Parathyroid adenoma (tissue), 2 donors: ENCODE measurements around the gene C8G.

Source experiments
- H2AFZ ChIP-seq: fragments of 300-600 bp; sonication (generic); one replicate; pipeline ENCODE4 v1.7.0; 2017; ENCODE audit warnings: antibody characterized with exemption, mild to moderate bottlenecking
- H3K27ac ChIP-seq: fragments of 300-600 bp; sonication (generic); one replicate; pipeline ENCODE4 v1.7.0; 2017
- H3K27me3 ChIP-seq: fragments of 300-600 bp; sonication (generic); one replicate; pipeline ENCODE4 v1.7.0; 2017; ENCODE audit warnings: low read length; ENCODE audit not compliant: control insufficient read depth, insufficient read depth
- H3K36me3 ChIP-seq: fragments of 300-600 bp; sonication (generic); one replicate; pipeline ENCODE4 v1.7.0; 2017; ENCODE audit warnings: low read length; ENCODE audit not compliant: control insufficient read depth, insufficient read depth
- H3K4me1 ChIP-seq: fragments of 300-600 bp; sonication (generic); one replicate; pipeline ENCODE4 v1.7.0; 2017; ENCODE audit warnings: control low read depth
- H3K4me2 ChIP-seq: fragments of 300-600 bp; sonication (generic); one replicate; pipeline ENCODE4 v1.7.0; 2017; ENCODE audit warnings: low read length
- H3K4me3 ChIP-seq: fragments of 300-600 bp; sonication (generic); one replicate; pipeline ENCODE4 v1.7.0; 2017; ENCODE audit warnings: low read depth, low read length
- H3K79me2 ChIP-seq: fragments of 300-600 bp; sonication (generic); one replicate; pipeline ENCODE4 v1.7.0; 2017; ENCODE audit warnings: control low read depth
- H3K9ac ChIP-seq: fragments of 300-600 bp; sonication (generic); one replicate; pipeline ENCODE4 v1.7.0; 2017; ENCODE audit warnings: mild to moderate bottlenecking
- H3K9me3 ChIP-seq: fragments of 300-600 bp; sonication (generic); one replicate; pipeline ENCODE4 v1.7.0; 2017; ENCODE audit warnings: low read length; ENCODE audit not compliant: control insufficient read depth
- TF ChIP-seq, protein P1 (sequence below): fragments of 300-600 bp; sonication (generic); IDR thresholded peaks from one replicate; pipeline ENCODE4 v1.7.0; 2017; ENCODE audit warnings: antibody characterized with exemption, mild to moderate bottlenecking
- donor health status: primary hyperparathyroidism.

The C8G gene

DNA sequence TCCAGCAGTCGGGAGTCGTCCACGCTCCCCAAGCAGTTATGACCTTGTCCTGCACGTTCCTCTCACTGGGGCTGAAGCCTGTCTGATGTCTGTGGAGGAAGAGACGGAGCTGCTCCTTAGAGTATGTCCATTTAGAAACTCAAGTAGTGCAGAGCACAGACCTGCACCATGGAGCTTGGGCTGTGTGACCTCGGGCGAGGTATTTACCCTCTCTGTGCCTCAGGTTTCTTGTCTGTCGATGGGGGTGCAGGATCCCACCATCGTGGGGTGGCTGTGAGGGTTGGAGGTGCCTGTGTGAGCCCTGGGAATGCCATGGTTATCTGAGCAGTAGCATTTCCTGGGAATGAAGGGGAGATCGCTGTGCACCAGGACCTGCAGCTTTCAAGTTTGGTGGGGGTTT is 44.5 kb upstream of the C8G start:
- TF ChIP-seq, protein P1, sequence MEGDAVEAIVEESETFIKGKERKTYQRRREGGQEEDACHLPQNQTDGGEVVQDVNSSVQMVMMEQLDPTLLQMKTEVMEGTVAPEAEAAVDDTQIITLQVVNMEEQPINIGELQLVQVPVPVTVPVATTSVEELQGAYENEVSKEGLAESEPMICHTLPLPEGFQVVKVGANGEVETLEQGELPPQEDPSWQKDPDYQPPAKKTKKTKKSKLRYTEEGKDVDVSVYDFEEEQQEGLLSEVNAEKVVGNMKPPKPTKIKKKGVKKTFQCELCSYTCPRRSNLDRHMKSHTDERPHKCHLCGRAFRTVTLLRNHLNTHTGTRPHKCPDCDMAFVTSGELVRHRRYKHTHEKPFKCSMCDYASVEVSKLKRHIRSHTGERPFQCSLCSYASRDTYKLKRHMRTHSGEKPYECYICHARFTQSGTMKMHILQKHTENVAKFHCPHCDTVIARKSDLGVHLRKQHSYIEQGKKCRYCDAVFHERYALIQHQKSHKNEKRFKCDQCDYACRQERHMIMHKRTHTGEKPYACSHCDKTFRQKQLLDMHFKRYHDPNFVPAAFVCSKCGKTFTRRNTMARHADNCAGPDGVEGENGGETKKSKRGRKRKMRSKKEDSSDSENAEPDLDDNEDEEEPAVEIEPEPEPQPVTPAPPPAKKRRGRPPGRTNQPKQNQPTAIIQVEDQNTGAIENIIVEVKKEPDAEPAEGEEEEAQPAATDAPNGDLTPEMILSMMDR, result no peak
- Histone ChIP-seq H3K27ac (no peak overlapping the region), H3K4me2 (no peak overlapping the region), H3K79me2 (no peaks in the 10 kb centered on the region), H3K9me3 (no peaks in the 10 kb centered on the region), H3K4me1 (peaks cover 6% of the 10 kb centered on the region), H3K9ac (no peak overlapping the region), H3K36me3 (no peaks in the 10 kb centered on the region), H2AFZ (no peak overlapping the region), H3K4me3 (no peak overlapping the region), H3K27me3 (no peaks in the 10 kb centered on the region)

- H2AFZ ChIP-seq, result no peak overlapping the region
- H3K36me3 ChIP-seq, result no peaks in the 10 kb centered on the region
- no peak overlapping the region for H3K4me3 ChIP-seq
- no peaks in the 10 kb centered on the region for H3K27me3 ChIP-seq
- H3K27ac ChIP-seq, result no peak overlapping the region
- H3K4me1 ChIP-seq, result peaks cover 6% of the 10 kb centered on the region
- H3K4me2 ChIP-seq, result no peak overlapping the region
- H3K9ac ChIP-seq, result no peak overlapping the region
- H3K79me2 ChIP-seq, result no peaks in the 10 kb centered on the region
- TF ChIP-seq, protein P1, result no peak
- no peaks in the 10 kb centered on the region for H3K9me3 ChIP-seq
Measured at GRCh38 chr9:136900988-136901515, 44.0 kb upstream of the C8G start.

DNA sequence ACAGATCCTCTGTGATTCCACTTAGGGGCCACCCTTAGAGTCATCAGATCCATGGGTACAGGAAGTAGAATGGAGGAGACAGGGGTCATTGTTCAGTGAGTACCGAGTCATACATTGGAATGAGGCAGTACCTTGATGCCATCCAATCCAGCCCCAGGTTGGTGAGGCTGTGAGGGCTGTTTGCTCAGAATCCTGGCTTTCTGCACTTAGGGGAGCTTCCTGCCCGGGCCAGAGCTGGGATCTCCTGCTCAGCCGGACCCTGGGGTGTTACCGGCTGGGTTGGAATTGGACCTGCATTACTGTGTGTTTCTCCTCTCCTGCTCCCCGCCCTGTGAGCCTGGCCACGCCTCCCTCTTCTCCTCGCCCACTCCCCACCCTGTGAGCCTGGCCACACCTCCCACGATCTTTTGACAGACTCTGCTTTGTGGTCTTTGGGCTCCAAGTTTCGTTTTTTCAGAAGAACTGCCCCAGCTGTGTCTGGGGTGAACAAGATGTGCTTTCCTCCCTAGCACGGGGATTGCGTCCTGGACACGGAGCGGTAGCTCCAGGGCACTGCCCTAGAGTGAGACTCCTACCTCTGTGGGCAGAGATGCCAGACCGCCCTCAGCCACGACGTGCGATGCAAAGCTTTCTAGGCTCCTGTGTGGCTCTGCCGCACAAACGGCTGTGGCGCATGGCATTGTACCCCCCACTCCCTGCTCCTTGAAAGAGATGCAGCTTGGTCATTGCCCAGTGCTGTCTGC is 43.4 kb upstream of the C8G start:
- Histone ChIP-seq H3K36me3 (no peaks in the 10 kb centered on the region), H3K27me3 (no peaks in the 10 kb centered on the region), H3K4me3 (no peak overlapping the region), H3K4me1 (peaks cover 6% of the 10 kb centered on the region), H3K9ac (no peak overlapping the region), H3K79me2 (no peaks in the 10 kb centered on the region), H3K4me2 (no peak overlapping the region), H3K9me3 (no peaks in the 10 kb centered on the region), H2AFZ (no peak overlapping the region), H3K27ac (peak overlapping the region; percentile 51)
- TF ChIP-seq, protein P1, result no peak

DNA sequence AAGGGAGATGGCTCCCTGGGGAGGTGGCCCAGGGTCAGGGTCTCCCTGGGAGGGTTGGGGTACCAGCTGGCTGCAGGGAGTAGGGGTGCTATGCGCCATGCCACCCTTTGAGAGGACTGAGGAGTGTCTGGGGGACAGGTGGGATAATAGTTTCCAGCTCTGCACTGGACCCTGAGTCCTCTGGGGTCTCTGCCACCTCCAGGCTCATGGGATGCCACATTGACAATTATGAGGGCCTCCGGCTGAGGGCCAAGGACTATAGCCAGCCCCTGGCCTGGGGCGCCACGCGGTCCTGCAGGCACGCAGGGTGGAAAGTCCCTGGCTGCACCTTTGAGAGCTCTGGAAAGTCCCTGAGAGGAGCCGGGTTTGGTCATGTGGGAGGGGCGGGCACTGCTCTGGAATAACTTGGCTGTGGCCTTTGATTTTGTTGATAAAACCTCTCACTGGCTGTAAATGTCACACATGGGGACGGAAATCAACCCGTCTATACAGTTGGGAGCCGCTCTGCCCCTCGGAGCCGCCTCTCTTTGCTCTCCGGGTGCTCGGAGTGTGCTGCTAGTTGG is 42.7 kb upstream of the C8G start:
- no peaks in the 10 kb centered on the region for H3K27me3 ChIP-seq
- peak overlapping the region; percentile 42 for H3K4me2 ChIP-seq
- H3K9ac ChIP-seq, result no peak overlapping the region
- no peak overlapping the region for H3K4me3 ChIP-seq
- H3K9me3 ChIP-seq, result no peaks in the 10 kb centered on the region
- H2AFZ ChIP-seq, result no peak overlapping the region
- H3K36me3 ChIP-seq, result no peaks in the 10 kb centered on the region
- TF ChIP-seq, protein P1, result no peak
- H3K27ac ChIP-seq, result peak overlapping the region; percentile 51
- H3K79me2 ChIP-seq, result no peaks in the 10 kb centered on the region
- H3K4me1 ChIP-seq, result peaks cover 6% of the 10 kb centered on the region
